Measurements from ENCODE around the gene SORCS2. TPM values are rescaled to one million over a fixed set of nuclear protein-coding genes. Genes with fewer than 3 reads are reported as not detected.

SORCS2 gene
- total RNA-seq, 1 experiment from 2014 or later, result 4.1 TPM

GRCh38 chr4:7237873-7238272, 45.5 kb downstream of the SORCS2 start:
- DNase-seq, result no peak
- Histone ChIP-seq H3K4me2 (ENCODE audit: low read length) (no peak overlapping the region), H3K27me3 (ENCODE audit: low read length) (no peaks in the 10 kb centered on the region), H3F3A (ENCODE audit: low read length, unreplicated experiment) (no peaks in the 10 kb centered on the region), H3K4me1 (ENCODE audit: insufficient read depth, low read length) (no peaks in the 10 kb centered on the region), H3K4me3 (ENCODE audit: low read length) (no peak overlapping the region), H3K79me2 (ENCODE audit: low read length) (no peaks in the 10 kb centered on the region), H3K9me2 (replicated peaks; ENCODE audit: low read length) (no peaks in the 10 kb centered on the region), H2AFZ (ENCODE audit: low read length) (no peak overlapping the region), H3K9ac (ENCODE audit: low read length) (no peak overlapping the region), H4K20me1 (ENCODE audit: low read length) (no peaks in the 10 kb centered on the region), H3K36me3 (ENCODE audit: low read depth, low read length) (no peaks in the 10 kb centered on the region), H3K9me3 (ENCODE audit: low read length) (no peaks in the 10 kb centered on the region), H3K27ac (ENCODE audit: low read length) (no peak overlapping the region)
- ATAC-seq, result no peak
- POLR2A ChIA-PET (ENCODE audit: unreplicated experiment), result no interaction called here
- intact Hi-C loops (cut with micrococcal nuclease), result no loop called here
- CTCF ChIA-PET, result no interaction called here
- no TSS peak for BruUV-seq (replicated peaks)
- TF ChIP-seq EZH2phosphoT487 (IDR thresholded peaks at IDR 0.05; ENCODE audit: borderline replicate concordance, low read length), result no peak
- no peak for TF ChIP-seq EZH2 (IDR thresholded peaks at IDR 0.05; ENCODE audit: low read length, unreplicated experiment)
- TF ChIP-seq, protein P1, sequence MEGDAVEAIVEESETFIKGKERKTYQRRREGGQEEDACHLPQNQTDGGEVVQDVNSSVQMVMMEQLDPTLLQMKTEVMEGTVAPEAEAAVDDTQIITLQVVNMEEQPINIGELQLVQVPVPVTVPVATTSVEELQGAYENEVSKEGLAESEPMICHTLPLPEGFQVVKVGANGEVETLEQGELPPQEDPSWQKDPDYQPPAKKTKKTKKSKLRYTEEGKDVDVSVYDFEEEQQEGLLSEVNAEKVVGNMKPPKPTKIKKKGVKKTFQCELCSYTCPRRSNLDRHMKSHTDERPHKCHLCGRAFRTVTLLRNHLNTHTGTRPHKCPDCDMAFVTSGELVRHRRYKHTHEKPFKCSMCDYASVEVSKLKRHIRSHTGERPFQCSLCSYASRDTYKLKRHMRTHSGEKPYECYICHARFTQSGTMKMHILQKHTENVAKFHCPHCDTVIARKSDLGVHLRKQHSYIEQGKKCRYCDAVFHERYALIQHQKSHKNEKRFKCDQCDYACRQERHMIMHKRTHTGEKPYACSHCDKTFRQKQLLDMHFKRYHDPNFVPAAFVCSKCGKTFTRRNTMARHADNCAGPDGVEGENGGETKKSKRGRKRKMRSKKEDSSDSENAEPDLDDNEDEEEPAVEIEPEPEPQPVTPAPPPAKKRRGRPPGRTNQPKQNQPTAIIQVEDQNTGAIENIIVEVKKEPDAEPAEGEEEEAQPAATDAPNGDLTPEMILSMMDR (conservative IDR thresholded peaks at IDR 0.05; ENCODE audit: low read depth, low read length), result no peak

DNA sequence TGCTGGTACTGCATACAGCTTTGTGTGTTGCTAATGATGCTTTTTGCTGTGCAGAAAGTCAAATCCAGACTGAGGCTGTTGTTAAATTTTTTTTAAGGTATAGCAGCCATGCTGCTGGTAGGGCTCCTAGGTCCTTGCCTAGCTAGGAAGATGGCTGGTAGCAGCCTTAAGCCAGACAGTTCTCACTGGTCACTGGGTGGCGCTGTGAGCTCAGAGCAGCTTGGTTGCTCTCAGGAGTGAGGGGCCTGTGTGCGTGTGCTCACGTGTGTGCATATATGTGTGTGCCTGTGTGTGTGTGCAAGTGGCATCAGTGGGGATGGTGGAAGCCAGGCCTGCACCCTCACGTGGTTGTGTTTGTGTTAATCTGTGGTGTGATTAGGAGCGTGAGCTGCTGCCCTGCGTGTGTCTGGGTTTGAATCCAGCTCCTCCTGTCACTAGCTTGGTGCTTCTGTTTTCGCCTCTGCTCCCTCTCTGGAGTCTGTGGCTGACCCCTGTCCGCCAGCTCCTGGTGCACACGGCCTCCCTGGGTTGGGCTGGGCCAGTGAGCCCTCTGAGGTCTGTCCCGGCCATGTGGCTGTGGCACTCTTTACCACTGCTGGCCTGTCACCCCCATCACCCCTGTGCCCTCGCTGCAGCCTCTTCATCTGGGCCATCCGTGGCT, 46.1 kb downstream of the SORCS2 start:
- Histone ChIP-seq H3K4me2 (ENCODE audit: low read length) (no peak overlapping the region), H3K9me3 (ENCODE audit: low read length) (no peaks in the 10 kb centered on the region), H3K79me2 (ENCODE audit: low read length) (no peaks in the 10 kb centered on the region), H2AFZ (ENCODE audit: low read length) (no peak overlapping the region), H3K4me1 (ENCODE audit: insufficient read depth, low read length) (no peaks in the 10 kb centered on the region), H3K9ac (ENCODE audit: low read length) (no peak overlapping the region), H3K4me3 (ENCODE audit: low read length) (no peak overlapping the region), H3K9me2 (replicated peaks; ENCODE audit: low read length) (no peaks in the 10 kb centered on the region), H3F3A (ENCODE audit: low read length, unreplicated experiment) (no peaks in the 10 kb centered on the region), H3K27me3 (ENCODE audit: low read length) (no peaks in the 10 kb centered on the region), H3K27ac (ENCODE audit: low read length) (no peak overlapping the region), H4K20me1 (ENCODE audit: low read length) (no peaks in the 10 kb centered on the region), H3K36me3 (ENCODE audit: low read depth, low read length) (no peaks in the 10 kb centered on the region)
- no TSS peak for BruUV-seq (replicated peaks)
- POLR2A ChIA-PET (ENCODE audit: unreplicated experiment), result no interaction called here
- no peak for TF ChIP-seq EZH2phosphoT487 (IDR thresholded peaks at IDR 0.05; ENCODE audit: borderline replicate concordance, low read length)
- TF ChIP-seq, protein P1 (conservative IDR thresholded peaks at IDR 0.05; ENCODE audit: low read depth, low read length), result peak; percentile 47
- TF ChIP-seq EZH2 (IDR thresholded peaks at IDR 0.05; ENCODE audit: low read length, unreplicated experiment), result no peak
- no peak for DNase-seq
- CTCF ChIA-PET, result no interaction called here
- intact Hi-C loops (cut with micrococcal nuclease), result no loop called here
- ATAC-seq, result no peak

- ATAC-seq (no peak), DNase-seq (no peak)
- TF ChIP-seq, protein P1 (conservative IDR thresholded peaks at IDR 0.05; ENCODE audit: low read depth, low read length), result no peak
- TF ChIP-seq EZH2 (IDR thresholded peaks at IDR 0.05; ENCODE audit: low read length, unreplicated experiment) (no peak), EZH2phosphoT487 (IDR thresholded peaks at IDR 0.05; ENCODE audit: borderline replicate concordance, low read length) (no peak)
- ChIA-PET CTCF (no interaction called here), POLR2A (ENCODE audit: unreplicated experiment) (no interaction called here)
- H3K4me2 ChIP-seq (ENCODE audit: low read length), result no peak overlapping the region
- BruUV-seq (replicated peaks), result no TSS peak
- H3K79me2 ChIP-seq (ENCODE audit: low read length), result no peaks in the 10 kb centered on the region
- H3K36me3 ChIP-seq (ENCODE audit: low read depth, low read length), result no peaks in the 10 kb centered on the region
- no peak overlapping the region for H3K4me3 ChIP-seq (ENCODE audit: low read length)
- no peaks in the 10 kb centered on the region for H3K9me3 ChIP-seq (ENCODE audit: low read length)
- no peaks in the 10 kb centered on the region for H4K20me1 ChIP-seq (ENCODE audit: low read length)
- H3K4me1 ChIP-seq (ENCODE audit: insufficient read depth, low read length), result no peaks in the 10 kb centered on the region
- H3K27me3 ChIP-seq (ENCODE audit: low read length), result no peaks in the 10 kb centered on the region
- no peaks in the 10 kb centered on the region for H3F3A ChIP-seq (ENCODE audit: low read length, unreplicated experiment)
- no peak overlapping the region for H2AFZ ChIP-seq (ENCODE audit: low read length)
- no peak overlapping the region for H3K27ac ChIP-seq (ENCODE audit: low read length)
- intact Hi-C loops (cut with micrococcal nuclease), result no loop called here
- no peaks in the 10 kb centered on the region for H3K9me2 ChIP-seq (replicated peaks; ENCODE audit: low read length)
- no peak overlapping the region for H3K9ac ChIP-seq (ENCODE audit: low read length)
These were observed 46.9 kb downstream of the SORCS2 start for GRCh38 chr4:7239101-7239820.

Data from PC-3 (cell line).